AG09309 (cell line): ENCODE results near the gene TOX2.

Experiments
- DNase-seq: peaks from one replicate; pipeline ENCODE4 v3.0.0-alpha.2; 2010; ENCODE audit warnings: low read depth
- H3K4me3 ChIP-seq: 2 replicates; pipeline ENCODE4 v1.5.1; 2011; ENCODE audit warnings: mild to moderate bottlenecking, low read depth, low read length, moderate library complexity; ENCODE audit not compliant: control insufficient read depth
- TF ChIP-seq, protein P1 (sequence below): IDR thresholded peaks from 2 replicates; pipeline ENCODE4 v1.5.1; 2011; ENCODE audit warnings: mild to moderate bottlenecking, low read depth, low read length, inconsistent platforms; ENCODE audit not compliant: insufficient read depth, control insufficient read depth; ENCODE audit errors: missing control alignments

TOX2 gene

DNA sequence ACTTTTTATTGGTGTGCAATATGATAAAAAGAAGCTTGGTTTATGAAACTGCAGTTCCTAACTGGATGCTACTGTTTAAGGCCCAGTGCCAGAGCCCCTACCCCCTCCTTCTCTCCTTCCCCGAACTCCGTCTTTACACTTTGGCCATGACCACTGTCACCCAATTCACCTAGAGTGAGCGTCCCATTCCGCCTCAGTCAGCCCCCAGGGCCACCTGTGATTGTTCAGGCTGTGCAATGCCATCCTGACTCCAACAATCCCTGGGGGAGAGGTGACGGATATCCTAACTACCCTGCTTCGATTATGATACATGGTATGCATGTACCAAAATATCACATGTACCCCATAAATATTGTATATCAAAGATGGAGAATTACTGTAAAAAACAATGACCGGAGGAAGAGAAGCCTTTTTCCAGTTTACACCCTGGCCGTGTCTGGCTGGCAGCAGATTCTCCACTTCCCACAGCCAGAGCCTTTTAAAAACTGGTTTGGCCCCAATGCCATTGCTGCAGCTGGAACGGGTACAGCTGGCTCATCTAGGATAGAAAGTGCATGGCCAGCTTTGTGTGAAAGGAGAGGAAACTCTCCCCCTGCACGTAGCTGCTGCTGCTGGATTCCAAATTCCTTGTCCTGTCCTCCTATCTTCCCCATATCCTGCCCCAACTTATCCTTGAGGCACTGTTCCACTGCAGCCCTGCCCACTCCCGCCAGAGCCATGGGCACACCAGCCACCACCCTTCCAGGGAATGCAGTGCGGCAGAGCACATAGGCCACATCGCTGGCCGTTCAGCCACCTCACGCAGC is 172.6 kb downstream of the TOX2 start:
- no peak overlapping the region for H3K4me3 ChIP-seq
- no peak for DNase-seq
- TF ChIP-seq, protein P1, sequence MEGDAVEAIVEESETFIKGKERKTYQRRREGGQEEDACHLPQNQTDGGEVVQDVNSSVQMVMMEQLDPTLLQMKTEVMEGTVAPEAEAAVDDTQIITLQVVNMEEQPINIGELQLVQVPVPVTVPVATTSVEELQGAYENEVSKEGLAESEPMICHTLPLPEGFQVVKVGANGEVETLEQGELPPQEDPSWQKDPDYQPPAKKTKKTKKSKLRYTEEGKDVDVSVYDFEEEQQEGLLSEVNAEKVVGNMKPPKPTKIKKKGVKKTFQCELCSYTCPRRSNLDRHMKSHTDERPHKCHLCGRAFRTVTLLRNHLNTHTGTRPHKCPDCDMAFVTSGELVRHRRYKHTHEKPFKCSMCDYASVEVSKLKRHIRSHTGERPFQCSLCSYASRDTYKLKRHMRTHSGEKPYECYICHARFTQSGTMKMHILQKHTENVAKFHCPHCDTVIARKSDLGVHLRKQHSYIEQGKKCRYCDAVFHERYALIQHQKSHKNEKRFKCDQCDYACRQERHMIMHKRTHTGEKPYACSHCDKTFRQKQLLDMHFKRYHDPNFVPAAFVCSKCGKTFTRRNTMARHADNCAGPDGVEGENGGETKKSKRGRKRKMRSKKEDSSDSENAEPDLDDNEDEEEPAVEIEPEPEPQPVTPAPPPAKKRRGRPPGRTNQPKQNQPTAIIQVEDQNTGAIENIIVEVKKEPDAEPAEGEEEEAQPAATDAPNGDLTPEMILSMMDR: no peak

DNA sequence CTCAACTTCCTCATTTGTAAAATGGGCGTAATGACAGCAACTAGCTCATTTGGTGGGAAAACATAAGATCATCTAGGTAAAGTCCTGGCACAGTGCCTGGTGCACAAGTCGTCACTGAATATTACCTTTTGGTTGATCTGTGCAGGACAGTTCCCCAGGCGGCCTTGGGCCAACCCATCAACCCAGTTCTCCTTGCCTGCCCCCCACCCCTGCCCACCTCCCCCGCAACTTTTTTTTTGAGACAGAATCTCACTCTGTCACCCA is 173.1 kb downstream of the TOX2 start:
- no peak overlapping the region for H3K4me3 ChIP-seq
- TF ChIP-seq, protein P1: no peak
- DNase-seq: no peak

DNA sequence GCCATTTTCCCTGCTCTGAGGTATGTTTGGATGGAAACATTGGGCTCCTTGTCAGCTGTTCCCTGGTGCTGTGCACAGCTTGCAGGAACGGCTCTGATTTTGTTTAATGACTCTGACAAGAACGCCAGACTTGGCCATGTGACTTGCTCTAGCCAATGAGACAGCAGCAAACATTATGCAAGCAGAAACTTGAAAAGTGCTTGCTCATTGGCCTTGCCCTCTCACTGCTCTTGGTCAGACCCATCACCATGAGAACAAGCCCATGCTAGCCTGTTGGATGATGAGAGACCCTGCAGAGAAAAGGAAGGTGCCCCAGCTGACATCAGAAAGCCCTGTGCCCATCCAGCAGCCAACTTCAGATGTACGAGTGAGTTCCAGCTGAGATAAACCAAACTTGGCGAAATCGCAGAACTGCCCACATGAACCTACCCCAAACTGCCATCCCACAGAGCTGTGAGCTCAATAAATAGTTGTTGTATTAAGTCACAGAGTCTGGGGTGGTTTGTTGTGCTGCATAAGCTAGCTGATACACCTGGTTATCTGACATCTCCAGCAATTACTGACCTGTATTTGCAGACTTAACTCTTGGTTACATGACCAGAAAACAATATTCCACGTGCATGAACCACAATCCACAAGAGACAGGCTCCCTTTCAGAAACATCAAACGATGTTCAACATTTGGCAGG is 175.5 kb downstream of the TOX2 start:
- DNase-seq: no peak
- TF ChIP-seq, protein P1: no peak
- no peak overlapping the region for H3K4me3 ChIP-seq

DNA sequence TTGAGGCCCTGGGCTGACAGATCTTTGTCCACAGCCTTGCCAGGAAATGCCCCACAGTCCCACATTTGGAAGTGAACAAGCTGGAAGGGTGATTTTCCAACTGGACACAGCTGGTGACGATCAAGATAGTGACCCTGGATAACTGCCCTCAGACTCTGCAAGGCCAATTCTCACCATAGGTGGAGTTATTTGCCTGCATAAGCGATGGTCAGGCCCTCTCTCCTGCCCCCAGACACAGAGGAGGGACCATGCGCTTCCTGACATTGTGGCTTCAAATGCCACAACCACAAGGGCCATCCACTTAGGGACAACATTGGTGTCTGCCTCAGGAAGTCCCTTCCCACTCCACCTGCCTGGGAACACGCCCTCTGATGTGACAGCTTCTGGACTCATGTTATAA is 176.4 kb downstream of the TOX2 start:
- TF ChIP-seq, protein P1: no peak
- no peak overlapping the region for H3K4me3 ChIP-seq
- no peak for DNase-seq

DNA sequence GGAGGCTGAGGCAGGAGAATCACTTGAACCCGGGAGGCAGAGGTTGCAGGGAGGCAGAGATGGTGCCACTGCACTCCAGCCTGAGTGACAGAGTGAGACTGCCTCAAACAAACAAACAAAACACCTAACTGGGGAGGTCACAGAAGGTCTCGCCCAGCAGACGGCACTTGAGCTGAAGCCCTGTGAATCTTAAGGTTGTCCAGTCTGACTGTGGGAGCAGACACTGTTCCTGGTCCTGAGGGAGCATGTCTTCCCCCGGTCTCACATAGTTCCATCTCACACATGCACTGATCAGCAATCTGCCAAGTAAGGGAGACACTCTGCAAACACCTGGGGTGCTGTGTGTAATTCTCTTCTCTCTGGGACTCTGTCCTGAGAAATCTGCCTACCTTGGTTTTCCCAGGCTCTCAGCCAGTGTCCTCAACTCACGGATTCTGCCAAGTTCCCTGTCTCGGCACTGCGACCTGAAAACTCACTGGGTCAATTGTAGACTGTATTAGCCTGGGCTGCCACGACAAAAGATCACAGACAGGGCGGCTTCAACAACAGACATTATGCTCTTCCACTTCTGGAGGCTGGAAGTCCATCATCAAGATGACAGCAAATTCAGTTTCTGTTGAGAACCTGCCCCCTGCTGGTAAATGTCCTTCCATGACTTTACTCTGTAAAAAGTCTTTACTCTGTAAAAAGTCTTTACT is 178.0 kb downstream of the TOX2 start:
- H3K4me3 ChIP-seq: no peak overlapping the region
- DNase-seq: no peak
- TF ChIP-seq, protein P1: peak; percentile 60

DNA sequence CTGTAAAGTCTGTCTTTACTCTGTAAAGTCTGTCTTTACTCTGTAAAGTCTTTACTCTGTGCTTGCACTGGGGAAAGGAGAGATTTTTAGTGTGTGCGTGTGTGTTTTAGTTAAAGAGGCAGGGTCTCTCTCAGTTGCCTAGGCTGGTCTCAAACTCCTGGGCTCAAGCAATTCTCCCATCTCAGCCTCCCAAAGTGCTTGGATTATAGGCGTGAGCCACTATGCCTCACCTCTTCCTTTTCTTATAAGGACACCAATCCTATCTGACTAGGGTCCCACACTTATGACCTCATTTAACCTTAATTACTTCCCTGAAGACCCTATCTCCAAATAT is 178.6 kb downstream of the TOX2 start:
- TF ChIP-seq, protein P1: no peak
- H3K4me3 ChIP-seq: no peak overlapping the region
- DNase-seq: no peak
